KMS-11 (cell line): ENCODE data around the gene DECR2.

Source experiments
- H2AFZ ChIP-seq: fragments of 200-600 bp; sonication (generic); 2 replicates; pipeline ENCODE4 v1.6.1; 2016; ENCODE audit warnings: antibody characterized with exemption, mixed run types, low read depth
- H3K27ac ChIP-seq: fragments of 200-600 bp; sonication (generic); 2 replicates; pipeline ENCODE4 v1.6.1; 2016; ENCODE audit warnings: mild to moderate bottlenecking, mixed run types
- H3K27me3 ChIP-seq: fragments of 200-600 bp; sonication (generic); 2 replicates; pipeline ENCODE4 v1.6.1; 2017; ENCODE audit warnings: mild to moderate bottlenecking, low read depth, mixed run types, moderate library complexity; ENCODE audit not compliant: insufficient read depth
- H3K36me3 ChIP-seq: fragments of 200-600 bp; sonication (generic); 2 replicates; pipeline ENCODE4 v1.6.1; 2017; ENCODE audit warnings: mild to moderate bottlenecking, mixed run types; ENCODE audit not compliant: insufficient read depth
- H3K4me1 ChIP-seq: fragments of 200-600 bp; sonication (generic); 2 replicates; pipeline ENCODE4 v1.6.1; 2016; ENCODE audit warnings: mild to moderate bottlenecking, low read depth, mixed run types; ENCODE audit not compliant: poor library complexity, severe bottlenecking
- H3K4me2 ChIP-seq: fragments of 200-600 bp; sonication (generic); 2 replicates; pipeline ENCODE4 v1.7.0; 2016; ENCODE audit warnings: mild to moderate bottlenecking, mixed run types
- H3K4me3 ChIP-seq: fragments of 200-600 bp; sonication (generic); IDR thresholded peaks from 2 replicates; pipeline ENCODE4 v1.6.1; 2017; ENCODE audit warnings: low read depth, low read length, mixed read lengths; ENCODE audit not compliant: insufficient read depth
- H3K79me2 ChIP-seq: fragments of 200-600 bp; sonication (generic); 2 replicates; pipeline ENCODE4 v1.6.1; 2016; ENCODE audit warnings: low read depth, mixed run types; ENCODE audit not compliant: insufficient read depth
- H3K9ac ChIP-seq: fragments of 200-600 bp; sonication (generic); 2 replicates; pipeline ENCODE4 v1.6.1; 2016; ENCODE audit warnings: mild to moderate bottlenecking, mixed run types
- H4K20me1 ChIP-seq: fragments of 200-600 bp; sonication (generic); 2 replicates; pipeline ENCODE4 v1.6.1; 2016; ENCODE audit warnings: mild to moderate bottlenecking, mixed run types; ENCODE audit not compliant: insufficient read depth
- CTCF ChIP-seq: fragments of 200-600 bp; sonication (generic); conservative IDR thresholded peaks from 2 replicates; pipeline ENCODE4 v1.6.1; 2017; ENCODE audit warnings: low read depth, mild to moderate bottlenecking, antibody characterized with exemption, low read length, moderate library complexity, mixed read lengths

DECR2 gene

GRCh38 chr16:354291-354881 is 47.3 kb upstream of the DECR2 start:
- Histone ChIP-seq H3K4me1 (peaks cover 20% of the 10 kb centered on the region), H4K20me1 (no peaks in the 10 kb centered on the region), H2AFZ (no peak overlapping the region), H3K9ac (no peak overlapping the region), H3K4me2 (no peak overlapping the region), H3K27me3 (no peaks in the 10 kb centered on the region), H3K27ac (no peak overlapping the region), H3K36me3 (no peaks in the 10 kb centered on the region), H3K4me3 (no peak overlapping the region), H3K79me2 (peaks cover 21% of the 10 kb centered on the region; the same call in 1 of the 2 replicates)
- no peak for TF ChIP-seq CTCF

- no peaks in the 10 kb centered on the region for H3K27me3 ChIP-seq
- no peak for TF ChIP-seq CTCF
- no peak overlapping the region for H3K27ac ChIP-seq
- peaks cover 14% of the 10 kb centered on the region; the same call in 1 of the 2 replicates for H3K79me2 ChIP-seq
- H4K20me1 ChIP-seq: no peaks in the 10 kb centered on the region
- no peak overlapping the region for H3K4me3 ChIP-seq
- no peaks in the 10 kb centered on the region for H3K36me3 ChIP-seq
- no peak overlapping the region for H2AFZ ChIP-seq
- H3K4me1 ChIP-seq: peaks cover 13% of the 10 kb centered on the region
- no peak overlapping the region for H3K4me2 ChIP-seq
- no peak overlapping the region for H3K9ac ChIP-seq
These were observed 46.7 kb upstream of the DECR2 start for GRCh38 chr16:354971-355461.

- Histone ChIP-seq H3K27ac (no peak overlapping the region), H3K79me2 (no peaks in the 10 kb centered on the region), H4K20me1 (no peaks in the 10 kb centered on the region), H3K36me3 (no peaks in the 10 kb centered on the region), H3K4me1 (peaks cover under 1% of the 10 kb centered on the region), H2AFZ (no peak overlapping the region), H3K27me3 (peaks cover under 1% of the 10 kb centered on the region; the same call in 1 of the 2 replicates), H3K9ac (no peak overlapping the region), H3K4me3 (no peak overlapping the region), H3K4me2 (no peak overlapping the region)
- TF ChIP-seq CTCF: no peak
These were observed 44.9 kb upstream of the DECR2 start for GRCh38 chr16:356741-357140.

- Histone ChIP-seq H3K4me1 (peaks cover 8% of the 10 kb centered on the region), H3K79me2 (no peaks in the 10 kb centered on the region), H3K36me3 (no peaks in the 10 kb centered on the region), H3K27me3 (peaks cover 15% of the 10 kb centered on the region; the same call in 1 of the 2 replicates), H3K4me2 (no peak overlapping the region), H3K4me3 (no peak overlapping the region), H4K20me1 (no peaks in the 10 kb centered on the region), H2AFZ (no peak overlapping the region), H3K9ac (no peak overlapping the region), H3K27ac (no peak overlapping the region)
- TF ChIP-seq CTCF: no peak
These were observed 42.5 kb upstream of the DECR2 start for GRCh38 chr16:359067-359763.
